Spleen (tissue), 11 donors: ENCODE data around the gene SEC22B. TPM values are rescaled to one million over a fixed set of nuclear protein-coding genes. Genes with fewer than 3 reads are reported as not detected.
"Not testable (repeated sequence)": the region's sequence is repeated elsewhere in the genome, so short reads cannot be mapped to it uniquely, and the experiment has no call there.

Experiments used
- DNase-seq: peaks from one replicate; pipeline ENCODE4 v3.0.0-alpha.2; 2020
- H3K27ac ChIP-seq, 8 donors: fragments of 200-600 bp; sonication (generic) in 7 of 8; 1 replicate in 4 of 8; 2 replicates in 4 of 8; pipeline versions ENCODE4 v1.5.0 to v1.8.0; 2016 to 2021; ENCODE audit warnings: inconsistent platforms in 4 of 8, mild to moderate bottlenecking in 4 of 8, moderate library complexity in 1 of 8
- H3K27me3 ChIP-seq, 7 donors: fragments of 200-600 bp; sonication (generic) in 6 of 7; replicated peaks in 1 of 7; 1 replicate in 4 of 7; 2 replicates in 3 of 7; pipeline versions ENCODE4 v1.5.0 to v1.8.0; 2016 to 2021; ENCODE audit warnings: inconsistent platforms in 3 of 7, mild to moderate bottlenecking in 1 of 7
- H3K36me3 ChIP-seq, 6 donors: fragments of 200-600 bp; sonication (generic) in 5 of 6; 1 replicate in 4 of 6; 2 replicates in 2 of 6; pipeline versions ENCODE4 v1.5.0 to v1.8.0; 2016 to 2021; ENCODE audit warnings: inconsistent platforms in 2 of 6
- H3K4me1 ChIP-seq, 6 donors: fragments of 200-600 bp; sonication (generic) in 5 of 6; 1 replicate in 3 of 6; 2 replicates in 3 of 6; pipeline versions ENCODE4 v1.5.0 to v1.8.0; 2016 to 2021; ENCODE audit warnings: inconsistent platforms in 3 of 6
- H3K4me3 ChIP-seq, 8 donors: fragments of 200-600 bp; sonication (generic) in 7 of 8; 1 replicate in 4 of 8; 2 replicates in 4 of 8; pipeline versions ENCODE4 v1.5.0 to v1.8.0; 2016 to 2021; ENCODE audit warnings: inconsistent platforms in 4 of 8, mild to moderate bottlenecking in 4 of 8, moderate library complexity in 2 of 8
- H3K9me3 ChIP-seq, 8 donors: fragments of 200-600 bp; sonication (generic) in 7 of 8; 1 replicate in 4 of 8; 2 replicates in 4 of 8; pipeline versions ENCODE4 v1.5.0 to v1.8.0; 2016 to 2021; ENCODE audit warnings: inconsistent platforms in 4 of 8
- CTCF ChIP-seq, 11 experiments: fragments of 200-600 bp in 7 of 11; fragments of 450-650 bp in 4 of 11; sonication (generic) in 4 of 11; IDR thresholded peaks in 8 of 11; conservative IDR thresholded peaks in 3 of 11; 1 replicate in 7 of 11; 2 replicates in 4 of 11; pipeline versions ENCODE4 v1.4.0 to v1.8.0; 2016 to 2021; ENCODE audit warnings: antibody characterized with exemption in 11 of 11, inconsistent platforms in 4 of 11, mild to moderate bottlenecking in 1 of 11
- WGBS, 5 donors: extraction: QIAGEN DNeasy Blood & Tissue Kit in 3 of 5; methylation state at CpG; one replicate each; pipeline versions ENCODE4 v1.1.5 to v1.1.7; 2013 to 2018; 5-methylcytosine and 5-hydroxymethylcytosine counted together
- intact Hi-C: fragments of 100-400 bp; cut with DNase I; formaldehyde crosslinking; loops from one replicate; pipeline ENCODE4 v1.15.0; 2023; ENCODE audit warnings: low total_unique reads
- polyA plus RNA-seq, 3 donors: library from polyadenylated mRNA; stranded (reverse); fragments of 200-250 nt; gene quantifications; one replicate each; pipeline ENCODE4 v1.2.1, GENCODE V29; 2013
- total RNA-seq, 7 donors: library from RNA; depleted of rRNA in 3 of 7; stranded (reverse); fragments of >200 nt in 3 of 7; fragmentation: NEBNext Ultra II Directional in 4 of 7; extraction: Animal tissue kit (Norgen Biotek cat#: 25700) in 4 of 7; gene quantifications; one replicate each; pipeline versions ENCODE4 v1.1.0 to v1.2.1, GENCODE V29; 2016 to 2021
- donor health status: healthy with polysubstance abuse.
- donor health status: DM: no; HTN: no; CAD: no; lungs with moderate emphysema.
- donor health status: DM: no; HTN: no; CAD: no.
- donor health status: Bipolar disorder and iron deficiency.
- donor health status: healthy.
- donor health status: DM: no; HTN: no; CAD: no.
- donor health status: DM: yes; HTN: yes; CAD: no.

SEC22B gene
- total and polyA plus RNA-seq, 10 donors: 11.1 to 37.9 (median 27.8) TPM

- H3K36me3 ChIP-seq, H3K9me3 ChIP-seq, H3K4me1 ChIP-seq, DNase-seq, H3K27me3 ChIP-seq, H3K27ac ChIP-seq, H3K4me3 ChIP-seq, intact Hi-C loops: not testable (repeated sequence)
- WGBS, 5 donors: 82 to 100% (median 100%) methylated on average over 1 to 2 of the region's 3 CpGs
Observed at GRCh38 chr1:120150138-120150822, 26.0 kb downstream of the SEC22B start.

- H3K4me1 ChIP-seq, DNase-seq, H3K9me3 ChIP-seq, H3K27ac ChIP-seq, H3K36me3 ChIP-seq, H3K27me3 ChIP-seq, intact Hi-C loops, H3K4me3 ChIP-seq: not testable (repeated sequence)
Observed at GRCh38 chr1:120149420-120150059, 26.8 kb downstream of the SEC22B start.

- H3K27ac ChIP-seq, H3K27me3 ChIP-seq, DNase-seq, H3K9me3 ChIP-seq, H3K36me3 ChIP-seq, intact Hi-C loops, H3K4me3 ChIP-seq: not testable (repeated sequence)
- peaks cover 3 to 25% (median 20%) of the 10 kb centered on the region in 6 donors for H3K4me1 ChIP-seq
- WGBS, 5 donors: 0% methylated on average over 1 of the region's 1 CpG; no CpG with 5 or more reads in 4 of the 5 donors
- peak in 6 of 11 experiments; percentile 23 to 47 (median 44) for TF ChIP-seq CTCF (IDR thresholded peaks at IDR 0.05 in 8 of 11, conservative IDR thresholded peaks at IDR 0.05 in 3 of 11)
Observed at GRCh38 chr1:120145806-120146205, 30.5 kb downstream of the SEC22B start.

- H3K4me3 ChIP-seq, H3K36me3 ChIP-seq, H3K9me3 ChIP-seq, H3K27me3 ChIP-seq, DNase-seq, intact Hi-C loops: not testable (repeated sequence)
- WGBS, 5 donors: no CpG with 5 or more reads among the region's 1 CpG
- H3K4me1 ChIP-seq: peaks cover 3 to 25% (median 20%) of the 10 kb centered on the region in 6 donors
- peak overlapping the region in 1 of 8 donors; percentile 64 for H3K27ac ChIP-seq
Observed at GRCh38 chr1:120144626-120145025, 31.7 kb downstream of the SEC22B start.

- 78 to 93% (median 87%) methylated on average over 2 of the region's 2 CpGs for WGBS, 5 donors
- H3K9me3 ChIP-seq, DNase-seq, H3K27me3 ChIP-seq, H3K36me3 ChIP-seq, intact Hi-C loops, H3K4me3 ChIP-seq: not testable (repeated sequence)
- peaks cover 3 to 25% (median 20%) of the 10 kb centered on the region in 6 donors for H3K4me1 ChIP-seq
- peak overlapping the region in 2 of 8 donors; percentile 64 to 70 for H3K27ac ChIP-seq
Observed at GRCh38 chr1:120144169-120144568, 32.2 kb downstream of the SEC22B start.

- peak overlapping the region in 6 of 8 donors; percentile 31 to 70 (median 56) for H3K27ac ChIP-seq
- H3K4me3 ChIP-seq, H3K9me3 ChIP-seq, H3K36me3 ChIP-seq, DNase-seq, intact Hi-C loops, H3K27me3 ChIP-seq: not testable (repeated sequence)
- WGBS, 5 donors: 6 to 47% (median 21%) methylated on average over 1 to 3 of the region's 3 CpGs
- H3K4me1 ChIP-seq: peaks cover 3 to 25% (median 20%) of the 10 kb centered on the region in 6 donors
Observed at GRCh38 chr1:120143334-120143733, 33.0 kb downstream of the SEC22B start.
